Hepatic stellate cell (primary cell): ENCODE results near the gene KRTAP4-11.
"Not testable (repeated sequence)": the region's sequence is repeated elsewhere in the genome, so short reads cannot be mapped to it uniquely, and the experiment has no call there.

ENCODE experiments used
- DNase-seq: peaks from one replicate; pipeline ENCODE4 v3.0.0; 2011; ENCODE audit warnings: low spot score

KRTAP4-11 gene

DNA sequence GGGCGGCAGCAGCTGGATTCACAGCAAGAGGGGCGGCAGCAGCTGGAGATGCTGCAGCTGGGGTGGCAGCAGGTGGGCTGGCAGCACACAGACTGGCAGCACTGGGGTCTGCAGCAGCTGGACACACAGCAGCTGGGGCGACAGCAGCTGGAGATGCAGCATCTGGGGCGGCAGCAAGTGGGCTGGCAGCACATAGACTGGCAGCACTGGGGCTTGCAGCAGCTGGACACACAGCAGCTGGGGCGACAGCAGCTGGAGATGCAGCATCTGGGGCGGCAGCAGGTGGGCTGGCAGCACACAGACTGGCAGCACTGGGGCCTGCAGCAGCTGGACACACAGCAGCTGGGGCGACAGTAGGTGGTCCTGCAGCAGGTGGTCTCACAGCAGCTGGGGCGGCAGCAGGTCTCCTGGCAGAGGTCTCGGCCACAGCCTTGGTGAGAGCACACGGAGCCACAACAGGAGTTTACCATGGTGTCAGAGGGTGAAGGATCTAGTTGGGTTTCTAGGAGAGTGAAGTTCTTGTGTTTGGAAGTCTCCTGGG, at the start of gene KRTAP4-11:
Gene KRTAP4-11, minus strand, starts transcription at position 528 of the 541 bp plus-strand sequence. Its CDS starts 58 bp downstream, at position 470.
- DNase-seq = not testable (repeated sequence)

DNA sequence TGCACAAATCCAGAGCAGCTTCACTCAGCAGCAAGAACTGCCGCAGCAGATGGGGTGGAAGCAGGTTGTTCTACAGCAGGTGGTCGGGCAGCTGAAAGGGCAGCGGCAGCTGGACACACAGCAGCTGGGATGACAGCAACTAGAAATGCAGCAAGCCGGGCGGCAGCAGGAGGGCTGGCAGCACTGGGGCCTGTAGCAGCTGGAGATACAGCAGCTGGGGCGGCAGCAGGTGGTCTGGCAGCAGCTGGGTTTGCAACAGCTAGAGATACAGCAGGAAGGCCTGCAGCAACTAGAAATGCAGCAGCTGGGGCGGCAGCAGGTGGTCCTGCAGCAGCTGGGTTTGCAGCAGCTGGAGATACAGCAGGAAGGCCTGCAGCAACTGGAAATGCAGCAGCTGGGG, 49.4 kb upstream of the KRTAP4-11 start:
- DNase-seq = no peak

DNA sequence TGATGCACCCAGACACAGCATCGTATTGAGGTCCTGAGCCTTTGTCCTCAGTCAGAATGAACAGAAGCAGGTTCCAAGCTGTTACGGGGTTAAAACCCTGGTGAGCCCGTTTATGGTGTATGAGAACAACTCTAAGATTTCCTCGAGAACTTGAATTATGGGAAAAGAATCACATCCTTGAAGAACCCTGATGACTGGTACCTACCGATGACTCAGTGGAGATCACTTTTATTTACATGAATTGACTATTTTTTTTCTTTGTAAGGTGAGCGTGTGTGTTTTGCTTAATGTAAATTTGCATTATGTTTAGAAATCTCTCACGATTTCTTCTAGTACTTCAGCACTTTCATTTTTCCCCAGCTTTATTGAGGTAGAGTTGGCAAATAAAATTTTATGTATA, 45.7 kb upstream of the KRTAP4-11 start:
- DNase-seq = no peak

DNA sequence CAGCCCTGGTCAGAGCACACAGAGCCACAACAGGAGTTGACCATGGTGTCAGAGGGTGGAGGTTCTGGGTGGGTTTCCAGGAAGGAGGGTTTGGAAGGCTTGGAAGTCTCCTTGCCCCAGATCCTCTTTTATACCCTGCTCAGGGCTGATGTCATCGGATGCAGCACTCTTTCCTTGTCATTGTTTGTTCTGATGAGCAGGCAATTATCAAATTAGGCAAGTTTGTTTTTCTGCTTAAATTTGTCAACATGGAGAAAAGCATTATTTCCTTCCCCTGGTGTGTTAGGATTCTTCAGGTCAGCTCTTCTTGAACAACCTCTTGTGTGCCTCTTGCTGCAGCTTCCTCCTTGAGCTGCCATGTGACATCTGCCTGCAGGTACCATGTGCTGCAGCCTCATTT, 42.5 kb upstream of the KRTAP4-11 start, which contains the start of gene KRTAP4-4:
Gene KRTAP4-4, minus strand, starts transcription at position 101 of the 400 bp plus-strand sequence. Its CDS starts 57 bp downstream, at position 44.
- DNase-seq = no peak

DNA sequence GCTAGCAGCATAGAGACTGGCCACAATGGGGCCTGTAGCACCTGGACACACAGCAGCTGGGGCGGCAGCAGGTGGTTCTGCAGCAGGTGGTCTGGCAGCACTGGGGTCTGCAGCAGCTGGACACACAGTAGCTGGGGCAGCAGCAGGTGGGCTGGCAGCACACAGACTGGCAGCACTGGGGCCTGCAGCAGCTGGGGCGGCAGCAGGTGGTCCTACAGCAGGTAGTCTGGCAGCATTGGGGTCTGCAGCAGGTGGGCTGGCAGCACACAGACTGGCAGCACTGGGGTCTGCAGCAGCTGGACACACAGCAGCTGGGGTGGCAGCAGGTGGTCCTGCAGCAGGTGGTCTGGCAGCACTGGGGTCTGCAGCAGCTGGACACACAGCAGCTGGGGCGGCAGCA, 42.0 kb upstream of the KRTAP4-11 start:
- not testable (repeated sequence) for DNase-seq

DNA sequence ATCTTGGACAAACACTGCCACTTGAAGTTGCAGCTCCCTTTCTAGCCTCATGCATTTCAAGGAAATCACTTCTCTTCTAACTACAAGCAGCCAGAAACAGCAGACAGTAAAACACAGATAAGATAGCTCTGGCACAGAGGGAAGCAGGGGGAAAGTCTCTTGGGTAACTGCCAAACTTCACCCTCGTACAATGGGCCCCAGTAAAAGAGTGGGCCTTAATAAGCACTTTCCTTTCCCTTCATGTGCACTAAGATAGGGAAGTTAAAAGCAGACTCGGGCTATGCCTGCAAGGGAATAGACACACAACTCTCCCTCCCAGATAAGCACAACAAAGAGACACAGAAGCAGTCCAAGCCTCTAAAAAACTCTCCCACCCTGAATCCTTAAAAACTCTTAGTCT, 35.7 kb upstream of the KRTAP4-11 start:
- no peak for DNase-seq

DNA sequence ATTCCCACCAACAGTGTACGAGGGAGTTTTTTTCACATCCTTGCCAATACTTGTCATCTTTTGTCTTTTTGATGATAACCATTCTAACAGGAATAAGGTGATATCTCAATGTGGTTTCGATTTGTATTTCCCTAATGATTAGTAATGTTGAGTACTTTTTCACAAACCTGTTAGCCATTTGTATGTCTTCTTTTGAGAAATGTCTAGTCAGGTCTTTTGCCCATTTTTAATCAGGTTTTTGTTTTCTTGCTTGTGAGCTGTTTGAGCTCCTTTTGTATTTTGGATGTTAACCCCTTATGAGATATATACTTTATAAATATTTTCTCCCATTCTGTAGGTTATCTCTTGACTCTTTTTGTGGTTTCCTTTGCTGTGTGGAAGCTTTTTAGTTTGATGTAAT, 33.4 kb upstream of the KRTAP4-11 start:
- DNase-seq = no peak

DNA sequence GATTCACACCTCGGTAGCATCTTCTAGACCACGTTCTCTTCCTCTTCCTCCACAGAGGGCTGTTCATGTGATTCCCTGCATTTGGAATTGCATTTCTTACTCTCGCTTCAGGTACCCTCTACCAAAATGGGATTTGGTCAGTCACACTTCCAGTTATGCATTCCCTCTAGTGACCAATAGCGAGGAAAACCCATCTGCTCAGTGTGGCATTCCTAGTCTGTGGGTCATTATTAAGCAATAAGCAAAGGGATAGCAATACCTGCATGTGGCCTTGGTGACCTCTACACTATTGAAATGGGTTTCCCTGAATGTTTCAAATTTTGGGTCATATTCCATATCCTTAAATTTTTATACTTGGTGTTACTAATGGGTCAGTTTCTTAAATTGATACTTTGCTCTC, 31.9 kb upstream of the KRTAP4-11 start:
- no peak for DNase-seq

DNA sequence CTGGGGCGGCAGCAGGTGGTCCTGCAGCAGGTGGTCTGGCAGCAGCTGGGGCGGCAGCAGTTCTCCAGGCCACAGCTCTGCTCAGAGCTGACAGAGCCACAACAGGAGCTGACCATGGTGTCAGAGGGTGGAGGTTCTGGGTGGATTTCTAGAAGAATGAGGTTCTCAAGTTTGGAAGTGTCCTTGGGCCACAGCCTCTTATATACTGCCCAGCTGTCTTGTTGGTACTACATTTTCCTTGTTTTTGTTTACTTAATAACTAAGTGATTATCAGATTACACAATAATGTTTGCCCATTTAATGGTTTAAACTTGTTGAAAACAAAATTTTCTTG, 31.4 kb upstream of the KRTAP4-11 start, which contains the start of gene KRTAP4-5:
Gene KRTAP4-5, minus strand, starts transcription at position 174 of the 334 bp plus-strand sequence. Its CDS starts 58 bp downstream, at position 116.
- DNase-seq = no peak

DNA sequence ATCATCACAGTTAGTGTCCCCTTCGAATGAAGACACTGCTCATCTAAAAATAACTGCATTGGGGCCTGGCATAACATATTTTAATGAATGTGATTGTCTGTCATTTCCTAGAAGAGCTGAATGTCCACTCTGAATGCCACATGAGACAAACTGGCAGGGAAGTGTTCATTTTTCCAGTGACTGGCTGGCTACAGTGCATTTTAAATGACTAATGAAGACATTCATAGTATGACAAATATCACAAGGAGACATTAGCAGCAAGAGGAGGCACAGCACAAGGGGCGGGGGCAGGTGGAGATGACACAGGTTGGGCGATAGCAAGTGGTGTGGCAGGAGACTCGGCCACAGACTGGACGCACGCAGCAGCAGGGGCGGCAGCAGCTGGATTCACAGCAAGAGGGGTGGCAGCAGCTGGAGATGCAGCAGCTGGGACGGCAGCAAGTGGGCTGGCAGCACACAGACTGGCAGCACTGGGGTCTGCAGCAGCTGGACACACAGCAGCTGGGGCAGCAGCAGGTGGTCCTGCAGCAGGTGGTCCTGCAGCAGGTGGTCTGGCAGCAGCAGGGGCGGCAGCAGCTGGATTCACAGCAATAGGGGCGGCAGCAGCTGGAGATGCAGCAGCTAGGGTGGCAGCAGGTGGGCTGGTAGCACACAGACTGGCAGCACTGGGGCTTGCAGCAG, 30.9 kb upstream of the KRTAP4-11 start:
- DNase-seq = not testable (repeated sequence)

DNA sequence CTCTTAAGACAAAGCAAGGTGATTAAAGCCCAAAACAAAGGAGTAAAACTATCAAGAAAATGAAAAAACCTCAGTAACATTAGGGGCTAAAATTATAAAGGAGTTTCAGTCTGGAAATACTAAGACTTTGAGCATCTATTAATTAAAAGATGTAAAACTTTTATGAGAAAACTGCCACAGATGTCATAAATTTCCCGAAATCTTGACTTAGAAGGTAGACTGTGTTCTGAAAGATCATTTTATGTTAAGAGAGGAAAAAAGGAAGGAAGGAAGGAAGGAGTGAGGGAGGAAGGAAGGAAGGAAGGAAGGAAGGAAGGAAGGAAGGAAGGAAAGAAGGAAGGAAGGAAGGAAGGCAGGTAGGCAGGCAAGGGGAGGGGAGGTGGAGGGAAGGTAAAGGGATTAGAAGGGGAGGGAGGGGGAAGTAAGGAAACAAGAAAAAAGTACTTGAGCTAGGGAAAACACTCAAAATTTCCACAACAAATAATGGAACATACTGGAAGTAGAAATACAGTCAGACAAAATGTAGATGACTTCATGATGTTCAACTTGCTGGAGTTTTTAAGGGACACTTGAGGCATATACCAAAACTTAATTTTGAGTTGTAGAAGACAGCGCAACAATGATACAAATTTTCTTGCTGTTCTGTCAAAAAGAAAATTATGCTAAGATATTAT, 29.5 kb upstream of the KRTAP4-11 start:
- DNase-seq = no peak

DNA sequence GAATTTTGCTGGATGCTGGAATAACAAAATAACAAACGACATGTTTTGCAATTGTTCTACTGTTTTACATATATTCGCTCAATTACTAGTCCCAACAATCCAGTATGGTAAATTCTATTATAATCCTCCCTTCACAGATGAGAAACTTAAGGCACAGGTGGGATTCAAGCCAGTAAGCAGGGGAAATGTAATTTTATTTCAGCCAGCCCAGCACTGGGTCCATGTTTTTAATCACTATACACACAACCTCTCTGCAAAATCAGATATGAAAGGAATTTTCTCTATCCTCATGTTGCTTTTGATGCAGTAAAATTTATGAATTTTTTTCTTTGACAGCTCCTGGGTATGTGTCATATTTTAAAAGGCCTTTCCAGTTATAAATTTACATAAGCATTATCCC, 27.1 kb upstream of the KRTAP4-11 start:
- DNase-seq = no peak

DNA sequence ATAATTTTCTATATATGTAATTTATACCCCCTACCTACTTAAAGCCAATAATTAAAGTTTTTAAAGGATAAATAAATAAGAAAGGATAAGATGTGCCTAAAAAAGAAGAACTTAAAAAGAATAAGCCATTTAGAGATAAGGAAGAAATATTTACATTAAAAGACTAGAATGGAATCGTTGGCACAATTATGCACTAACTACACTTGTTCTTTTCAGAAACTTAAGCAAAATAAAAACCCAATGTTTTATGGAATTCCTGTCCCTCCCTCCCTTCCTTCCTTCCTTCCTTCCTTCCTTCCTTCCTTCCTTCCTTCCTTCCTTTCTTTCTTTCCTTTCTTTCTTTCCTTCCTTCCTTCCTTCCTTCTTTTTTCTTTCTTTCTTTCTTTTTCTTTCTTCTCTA, 26.7 kb upstream of the KRTAP4-11 start:
- DNase-seq = no peak

DNA sequence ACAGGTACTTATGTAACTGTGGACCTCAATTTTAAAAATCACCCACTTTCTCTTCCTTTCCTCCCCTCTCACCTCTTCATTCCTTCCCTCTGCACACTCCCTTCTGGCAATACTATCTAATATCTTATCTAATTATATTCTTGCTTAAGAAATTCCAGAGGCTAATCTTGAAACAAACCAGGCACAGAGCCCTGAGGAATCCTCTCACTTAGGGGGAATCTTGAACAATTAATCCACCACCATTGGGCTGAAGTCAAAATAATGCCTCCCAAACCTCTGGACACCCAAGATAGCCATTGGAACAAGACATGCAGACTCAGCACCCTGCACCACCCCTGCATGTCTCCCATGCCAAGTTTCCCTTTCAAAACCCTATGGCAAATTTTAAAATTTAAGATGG, 23.2 kb upstream of the KRTAP4-11 start:
- DNase-seq = no peak

DNA sequence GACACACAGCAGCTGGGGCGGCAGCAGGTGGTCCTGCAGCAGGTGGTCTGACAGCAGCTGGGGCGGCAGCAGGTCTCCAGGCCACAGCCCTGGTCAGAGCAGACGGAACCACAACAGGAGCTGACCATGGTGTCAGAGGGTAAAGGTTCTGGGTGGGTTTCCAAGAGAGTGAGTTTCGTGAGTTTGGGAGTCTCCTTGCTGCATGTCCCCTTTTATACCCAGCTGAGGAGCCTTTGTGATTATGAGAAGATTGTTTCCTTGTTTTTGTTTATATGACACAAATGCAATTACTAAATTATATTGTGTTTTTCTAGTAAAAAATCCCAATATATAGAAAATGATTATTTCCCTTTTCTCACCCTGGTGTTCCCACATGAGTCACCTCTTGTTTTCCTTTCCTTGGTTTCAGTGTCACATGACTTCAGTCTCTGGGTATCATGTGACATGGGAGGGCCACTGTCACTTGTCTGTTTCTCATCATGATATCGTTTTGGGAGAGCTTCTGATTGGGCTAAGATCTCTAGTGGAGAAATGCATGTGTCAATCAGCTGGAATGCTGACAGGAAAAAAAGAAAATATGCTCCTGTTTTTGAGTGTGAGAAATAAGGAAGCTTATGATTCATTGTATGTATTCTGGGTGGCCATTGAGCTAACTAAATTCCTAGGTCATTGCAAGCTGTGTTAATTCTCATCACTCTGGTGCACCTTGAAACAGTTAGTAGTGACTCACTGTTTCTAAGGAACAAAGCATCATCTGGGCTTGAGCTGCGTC, 22.4 kb upstream of the KRTAP4-11 start, which contains the start of gene KRTAP4-6:
Gene KRTAP4-6, minus strand, starts transcription at position 185 of the 772 bp plus-strand sequence. Its CDS starts 57 bp downstream, at position 128.
- DNase-seq = peak; percentile 35

DNA sequence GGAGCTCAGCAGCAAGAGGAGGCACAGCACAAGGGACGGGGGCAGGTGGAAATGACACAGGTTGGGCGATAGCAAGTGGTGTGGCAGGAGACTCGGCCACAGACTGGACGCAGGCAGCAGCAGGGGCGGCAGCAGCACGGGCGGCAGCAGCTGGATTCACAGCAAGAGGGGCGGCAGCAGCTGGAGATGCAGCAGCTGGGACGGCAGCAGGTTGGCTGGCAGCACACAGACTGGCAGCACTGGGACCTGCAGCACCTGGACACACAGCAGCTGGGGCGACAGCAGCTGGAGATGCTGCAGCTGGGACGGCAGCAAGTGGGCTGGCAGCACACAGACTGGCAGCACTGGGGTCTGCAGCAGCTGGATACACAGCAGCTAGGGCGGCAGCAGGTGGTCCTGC, 21.7 kb upstream of the KRTAP4-11 start:
- DNase-seq = not testable (repeated sequence)

DNA sequence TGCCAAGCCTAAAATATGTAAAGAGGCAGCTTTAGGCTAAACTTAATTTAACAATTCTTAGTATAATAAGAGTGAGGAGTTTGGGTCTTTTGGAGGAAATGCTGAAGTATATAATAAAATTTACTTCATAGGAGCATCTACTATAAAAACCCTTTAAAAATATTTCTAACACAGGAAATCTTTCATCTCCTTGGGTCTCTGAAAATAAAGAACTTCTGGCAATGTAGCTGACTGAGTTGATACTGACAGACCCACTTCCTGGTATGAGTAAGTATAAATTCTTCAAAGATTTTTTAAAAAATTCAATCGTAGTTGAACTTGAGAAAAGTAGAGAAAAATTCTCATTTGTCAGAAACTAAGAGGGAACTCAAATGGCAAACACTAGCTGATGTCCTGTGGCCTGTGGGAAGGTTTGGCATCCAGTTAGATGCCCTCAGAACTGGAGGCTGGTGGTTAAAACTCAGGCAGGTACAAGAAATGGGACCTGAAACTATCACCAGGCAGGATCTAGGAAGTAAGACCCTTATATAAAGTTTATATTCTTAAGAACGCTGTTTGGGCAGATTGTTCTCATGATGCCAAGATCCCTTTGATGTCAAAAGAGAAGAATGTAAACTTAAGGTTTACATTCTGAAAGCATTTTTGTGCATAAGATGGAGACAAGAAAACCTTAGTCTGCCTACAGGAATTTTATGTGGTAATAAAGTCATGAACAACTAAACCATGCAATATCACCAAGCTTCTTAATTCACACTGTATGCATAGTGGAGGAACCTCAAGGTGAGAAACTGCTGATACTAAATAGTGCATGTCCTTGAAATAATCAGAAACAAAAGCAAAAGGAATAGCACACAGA, 15.9 kb upstream of the KRTAP4-11 start:
- DNase-seq = peak; percentile 16

DNA sequence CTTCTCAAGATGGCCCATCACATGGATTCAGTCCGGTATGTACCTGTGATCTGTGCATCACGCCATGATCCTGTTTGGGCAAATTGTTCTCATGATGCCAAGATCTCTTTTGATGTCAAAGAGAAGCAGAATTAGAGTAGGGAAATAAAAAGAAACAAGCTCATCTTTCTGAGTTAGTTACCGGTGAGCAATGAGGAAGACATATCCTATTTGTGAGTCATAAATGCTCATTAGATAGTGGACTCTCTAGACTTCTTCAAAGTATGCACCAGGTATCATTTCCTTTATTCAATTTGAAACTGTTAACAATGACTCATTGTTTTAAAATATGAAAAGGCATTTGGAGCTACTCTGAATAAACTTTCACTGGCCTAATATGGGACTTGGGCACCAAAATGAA, 13.8 kb upstream of the KRTAP4-11 start:
- DNase-seq = no peak

DNA sequence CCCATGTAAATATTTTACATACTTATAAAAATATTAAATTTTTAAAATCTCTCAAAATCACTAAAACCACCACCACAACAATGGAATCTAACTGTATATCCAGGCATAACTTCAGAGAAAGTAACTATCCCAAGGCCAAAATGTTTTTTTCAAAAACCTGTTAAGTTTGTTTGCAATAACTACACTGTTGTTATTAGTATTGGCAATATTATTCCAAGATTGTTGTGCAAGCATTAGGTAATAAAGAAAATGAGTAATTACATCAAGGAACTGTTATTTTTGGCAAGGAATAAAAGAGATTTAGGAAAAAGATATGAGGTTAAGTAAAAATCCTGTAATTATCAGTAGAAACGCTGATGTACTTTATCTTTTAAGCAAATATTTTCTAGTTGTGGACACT, 9.2 kb upstream of the KRTAP4-11 start:
- no peak for DNase-seq

DNA sequence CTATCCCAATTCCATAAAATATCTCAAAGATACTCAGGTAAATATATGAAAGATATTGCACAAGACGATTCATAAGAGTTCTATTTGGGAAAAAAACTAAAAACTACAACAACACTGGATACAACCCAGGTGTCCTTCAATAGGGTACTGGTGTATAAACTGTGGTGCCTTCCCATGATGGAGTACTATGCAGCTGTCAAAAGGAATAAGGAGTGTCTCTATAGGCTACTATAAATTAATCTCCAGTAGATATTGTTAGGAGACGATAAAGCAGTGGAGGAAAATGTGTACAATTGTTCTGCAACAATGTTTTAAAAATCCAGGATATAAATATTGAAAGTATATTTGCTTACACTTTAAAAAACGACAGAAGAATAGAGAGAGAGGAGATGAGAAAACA, 8.2 kb upstream of the KRTAP4-11 start:
- no peak for DNase-seq

DNA sequence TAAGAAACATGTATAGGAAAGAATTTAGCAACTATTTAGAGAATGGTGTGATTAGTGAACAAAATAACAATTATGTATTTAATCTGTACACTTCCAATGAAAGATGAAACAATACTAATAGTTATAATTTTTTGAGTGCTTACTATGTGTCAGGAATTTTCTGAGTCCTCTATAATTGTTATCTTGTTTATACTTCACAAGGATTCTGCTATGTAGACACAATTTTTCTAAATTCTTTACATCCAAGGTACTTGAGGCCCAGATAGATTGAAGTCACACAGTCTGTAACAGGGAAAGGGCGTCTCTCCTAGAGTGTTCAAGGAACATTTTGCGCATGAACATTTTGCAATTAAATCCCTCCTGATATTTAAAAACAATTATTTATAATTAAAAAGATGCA, 6.9 kb upstream of the KRTAP4-11 start:
- DNase-seq = no peak

DNA sequence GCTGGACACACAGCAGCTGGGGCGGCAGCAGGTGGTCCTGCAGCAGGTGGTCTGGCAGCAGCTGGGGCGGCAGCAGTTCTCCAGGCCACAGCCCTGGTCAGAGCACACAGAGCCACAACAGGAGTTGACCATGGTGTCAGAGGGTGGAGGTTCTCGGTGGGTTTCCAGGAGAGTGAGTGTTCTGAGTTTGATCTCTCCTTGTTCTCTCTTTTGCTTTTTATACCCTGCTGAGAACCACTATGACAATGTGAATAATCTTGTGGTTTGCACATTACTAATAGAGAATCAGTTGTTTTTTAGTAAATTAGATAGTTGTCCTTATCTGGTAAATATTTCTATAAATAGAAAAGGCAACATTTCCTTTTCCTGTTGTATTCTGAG, 5.8 kb upstream of the KRTAP4-11 start, which contains the start of gene KRTAP4-12:
Gene KRTAP4-12, minus strand, starts transcription at position 192 of the 381 bp plus-strand sequence. Its CDS starts 60 bp downstream, at position 132.
- not testable (repeated sequence) for DNase-seq
